Naive thymus-derived CD4-positive, alpha-beta T cell (primary cell): ENCODE measurements around the gene EMILIN2. TPM values are rescaled to one million over a fixed set of nuclear protein-coding genes. Genes with fewer than 3 reads are reported as not detected.
A peak's percentile ranks its signal among the peaks of the same experiment; 100 is the strongest.

Experiments
- ATAC-seq: fragments of 150-1000 bp; cut with Tn5 transposase; 2 replicates; pipeline ENCODE4 v1.10.0; 2021; ENCODE audit warnings: mild to moderate bottlenecking, moderate library complexity
- CTCF ChIA-PET: fragments of 350-600 bp; sonication (Branson Sonifier 250); formaldehyde crosslinking; loops from one replicate; lab custom pipeline; 2021; ENCODE audit warnings: antibody characterized with exemption; lab: Charles Lee
- POLR2A ChIA-PET: fragments of 350-600 bp; sonication (Branson Sonifier 250); formaldehyde crosslinking; loops from one replicate; lab custom pipeline; 2021; ENCODE audit warnings: antibody characterized with exemption, inconsistent platforms; lab: Charles Lee
- DNase-seq, 9 donors: peaks; one replicate each; pipeline versions ENCODE4 v3.0.0 to v3.0.0-alpha.2; 2020 to 2022; ENCODE audit warnings: mixed read lengths in 1 of 9
- H3K27ac ChIP-seq: one replicate; pipeline ENCODE4 v1.7.0; 2013; ENCODE audit warnings: mild to moderate bottlenecking, low read depth, low read length, moderate library complexity
- H3K27me3 ChIP-seq, 2 donors: one replicate each; pipeline ENCODE4 v1.7.0; 2013; ENCODE audit warnings: low read length in 2 of 2, mild to moderate bottlenecking in 2 of 2, moderate library complexity in 2 of 2; ENCODE audit not compliant: control insufficient read depth in 2 of 2, insufficient read depth in 2 of 2
- H3K36me3 ChIP-seq, 3 experiments: 1 replicate in 2 of 3; 2 replicates in 1 of 3; pipeline ENCODE4 v1.7.0; 2013; ENCODE audit warnings: low read length in 3 of 3, mild to moderate bottlenecking in 3 of 3, moderate library complexity in 1 of 3; ENCODE audit not compliant: insufficient read depth in 3 of 3, control insufficient read depth in 2 of 3
- H3K4me1 ChIP-seq, 2 donors: one replicate each; pipeline ENCODE4 v1.7.0; 2013; ENCODE audit warnings: low read length in 2 of 2, mild to moderate bottlenecking in 2 of 2, moderate library complexity in 1 of 2; ENCODE audit not compliant: control insufficient read depth in 2 of 2, insufficient read depth in 2 of 2
- H3K4me3 ChIP-seq: 2 replicates; pipeline ENCODE4 v1.7.0; 2013; ENCODE audit warnings: mild to moderate bottlenecking, low read length
- H3K9me3 ChIP-seq, 3 experiments: 1 replicate in 2 of 3; 2 replicates in 1 of 3; pipeline ENCODE4 v1.7.0; 2013; ENCODE audit warnings: low read length in 3 of 3; ENCODE audit not compliant: control insufficient read depth in 2 of 3
- H3K27ac Mint-ChIP-seq, 9 donors: one replicate each; pipeline ENCODE4 v1.8.0; 2020 to 2022; ENCODE audit warnings: mixed read lengths in 9 of 9, mild to moderate bottlenecking in 8 of 9, moderate library complexity in 5 of 9, inconsistent platforms in 2 of 9
- H3K27me3 Mint-ChIP-seq, 5 donors: one replicate each; pipeline ENCODE4 v1.8.0; 2021 to 2022; ENCODE audit warnings: mixed read lengths in 5 of 5, mild to moderate bottlenecking in 1 of 5
- H3K36me3 Mint-ChIP-seq, 5 donors: one replicate each; pipeline ENCODE4 v1.8.0; 2020 to 2022; ENCODE audit warnings: mixed read lengths in 5 of 5, mild to moderate bottlenecking in 3 of 5, inconsistent platforms in 1 of 5
- H3K4me1 Mint-ChIP-seq, 7 donors: one replicate each; pipeline ENCODE4 v1.8.0; 2020 to 2022; ENCODE audit warnings: mixed read lengths in 7 of 7, mild to moderate bottlenecking in 3 of 7, inconsistent platforms in 1 of 7
- H3K4me3 Mint-ChIP-seq, 10 donors: one replicate each; pipeline ENCODE4 v1.8.0; 2020 to 2022; ENCODE audit warnings: mild to moderate bottlenecking in 10 of 10, mixed read lengths in 10 of 10, moderate library complexity in 6 of 10, inconsistent platforms in 2 of 10
- H3K9me3 Mint-ChIP-seq, 11 donors: one replicate each; pipeline ENCODE4 v1.8.0; 2020 to 2022; ENCODE audit warnings: mixed read lengths in 11 of 11, mild to moderate bottlenecking in 4 of 11, inconsistent platforms in 1 of 11, moderate library complexity in 1 of 11
- intact Hi-C, 2 donors: fragments of 100-400 bp; cut with micrococcal nuclease; formaldehyde crosslinking; loops; one replicate each; pipeline ENCODE4 v1.15.1; 2023
- polyA plus RNA-seq, 2 donors: library from polyadenylated mRNA; unstranded; fragments of 300-500 nt; fragmentation: Illumina TruSeq; gene quantifications; one replicate each; pipeline ENCODE4 v1.2.3, GENCODE V29; 2021
- total RNA-seq, 6 experiments: library from RNA in 5 of 6; stranded (reverse) in 5 of 6; gene quantifications; 1 replicate in 5 of 6; 2 replicates in 1 of 6; pipeline ENCODE4 v1.2.3 and lab custom pipeline; 2021 to 2026

The EMILIN2 gene
- total and polyA plus RNA-seq, 7 experiments from 2014 or later = 2.9 to 51.1 (median 7.7) TPM

DNA sequence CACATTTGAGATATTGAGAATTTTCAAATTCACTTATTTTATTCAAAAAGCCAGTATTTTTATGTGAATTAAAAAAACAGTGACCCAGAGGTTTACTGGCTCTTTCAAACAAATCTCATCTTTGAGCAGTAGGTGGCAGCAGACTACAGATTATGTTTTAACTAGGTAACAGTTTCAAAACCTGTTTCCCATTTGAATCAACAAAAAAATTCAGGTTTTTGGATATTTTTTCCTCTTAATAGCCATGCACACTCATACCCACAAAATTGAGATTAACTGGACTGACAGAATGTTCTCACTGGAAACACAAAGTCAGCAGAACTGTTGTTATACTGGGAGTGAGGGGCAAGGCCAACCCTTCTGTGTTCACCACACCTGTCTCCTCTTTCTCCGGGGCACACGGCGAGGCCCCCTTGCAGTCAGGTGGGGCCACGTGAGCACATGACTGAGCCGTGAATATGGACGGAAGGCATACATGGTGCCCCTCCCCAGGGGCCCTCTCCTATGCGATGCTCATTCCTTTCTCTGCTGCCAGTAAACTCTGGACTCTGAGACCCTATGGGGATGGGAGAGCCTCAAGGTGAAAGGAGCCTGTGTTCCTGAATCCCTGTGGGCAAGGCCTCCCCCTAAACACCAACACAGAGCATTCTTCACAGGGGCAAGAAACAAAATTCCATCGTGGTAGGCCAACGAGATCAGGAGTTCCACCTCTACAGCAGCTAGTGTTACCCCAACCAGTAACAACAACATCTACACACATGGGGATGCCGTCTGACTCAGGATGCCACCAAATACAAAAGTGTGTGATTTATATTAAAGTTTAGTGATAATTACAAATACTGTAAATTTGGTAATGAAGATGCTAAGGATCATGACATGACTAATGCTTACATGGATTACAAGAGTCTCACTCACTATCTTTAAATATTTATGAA, 85.7 kb downstream of the EMILIN2 start:
- H3K4me1 Mint-ChIP-seq = peaks cover 14 to 49% (median 33%) of the 10 kb centered on the region in 7 donors
- DNase-seq (peak in 7 of 9 donors; percentile 60 to 79 (median 73)), ATAC-seq (peak; percentile 84)
- peak overlapping the region in 8 of 10 donors; percentile 1 to 30 (median 10) for H3K4me3 Mint-ChIP-seq
- peaks cover 0 to 48% (median 27%) of the 10 kb centered on the region in 5 donors for H3K36me3 Mint-ChIP-seq
- Histone ChIP-seq H3K4me3 (no peak overlapping the region), H3K4me1 (peaks cover 7 to 8% of the 10 kb centered on the region in 2 donors), H3K27me3 (no peaks in the 10 kb centered on the region), H3K9me3 (no peaks in the 10 kb centered on the region), H3K27ac (peak overlapping the region; percentile 49), H3K36me3 (peaks cover 15 to 75% (median 56%) of the 10 kb centered on the region in 3 experiments)
- H3K27ac Mint-ChIP-seq = peak overlapping the region; percentile 68 to 95 (median 89)
- H3K27me3 Mint-ChIP-seq = no peaks in the 10 kb centered on the region
- CTCF ChIA-PET = interaction anchor here (0.7 to 8.7 kb wide), 23 partner anchors 14 to 365 kb away, joined by 3 to 150 read pairs (median 5); partner anchors contain the start of gene MYL12A
- intact Hi-C loops = loop anchor here (1.0 kb wide), 8 partner anchors 18 to 734 kb away; no protein-coding TSS in a partner anchor
- no peaks in the 10 kb centered on the region for H3K9me3 Mint-ChIP-seq
- POLR2A ChIA-PET = interaction anchor here (0.6 to 3.6 kb wide), 9 partner anchors 24 to 315 kb away, joined by 3 to 29 read pairs (median 5); partner anchors contain the start of gene MYL12A

DNA sequence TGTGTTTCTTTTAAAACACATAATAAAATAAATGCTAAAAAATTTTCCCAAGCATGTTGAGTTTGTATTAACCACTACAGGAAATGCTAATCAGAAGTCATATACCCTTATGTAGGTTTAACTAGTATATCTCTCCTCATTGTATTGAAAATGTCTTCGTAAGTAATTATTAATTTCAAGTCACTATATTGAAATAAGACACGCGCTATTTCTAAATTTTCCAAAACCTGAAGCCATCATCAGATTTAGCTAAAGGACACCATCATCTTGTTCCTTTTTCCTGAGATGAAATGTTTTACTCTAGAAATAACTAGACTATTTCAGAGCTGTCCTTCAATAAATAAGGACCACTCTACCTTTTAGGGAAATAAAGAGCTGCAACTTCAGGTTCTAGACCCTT, 87.2 kb downstream of the EMILIN2 start:
- no peak for DNase-seq
- ChIA-PET POLR2A (interaction anchor here (1.7 to 3.6 kb wide), 5 partner anchors 28 to 128 kb away, joined by 5 to 29 read pairs (median 9); no protein-coding TSS in a partner anchor), CTCF (interaction anchor here (0.6 to 8.7 kb wide), 17 partner anchors 13 to 218 kb away, joined by 3 to 150 read pairs (median 6); no protein-coding TSS in a partner anchor)
- peaks cover 0 to 52% (median 25%) of the 10 kb centered on the region in 5 donors for H3K36me3 Mint-ChIP-seq
- no peaks in the 10 kb centered on the region for H3K27me3 Mint-ChIP-seq
- Histone ChIP-seq H3K4me3 (no peak overlapping the region), H3K9me3 (no peaks in the 10 kb centered on the region), H3K27me3 (no peaks in the 10 kb centered on the region), H3K27ac (peak overlapping the region; percentile 7), H3K36me3 (peaks cover 0 to 75% (median 45%) of the 10 kb centered on the region in 3 experiments), H3K4me1 (peaks cover 7 to 8% of the 10 kb centered on the region in 2 donors)
- no peak overlapping the region for H3K4me3 Mint-ChIP-seq
- H3K9me3 Mint-ChIP-seq = no peaks in the 10 kb centered on the region
- peaks cover 14 to 49% (median 33%) of the 10 kb centered on the region in 7 donors for H3K4me1 Mint-ChIP-seq
- ATAC-seq = no peak
- intact Hi-C loops = no loop called here
- H3K27ac Mint-ChIP-seq = peak overlapping the region in 6 of 9 donors; percentile 12 to 95 (median 88)

DNA sequence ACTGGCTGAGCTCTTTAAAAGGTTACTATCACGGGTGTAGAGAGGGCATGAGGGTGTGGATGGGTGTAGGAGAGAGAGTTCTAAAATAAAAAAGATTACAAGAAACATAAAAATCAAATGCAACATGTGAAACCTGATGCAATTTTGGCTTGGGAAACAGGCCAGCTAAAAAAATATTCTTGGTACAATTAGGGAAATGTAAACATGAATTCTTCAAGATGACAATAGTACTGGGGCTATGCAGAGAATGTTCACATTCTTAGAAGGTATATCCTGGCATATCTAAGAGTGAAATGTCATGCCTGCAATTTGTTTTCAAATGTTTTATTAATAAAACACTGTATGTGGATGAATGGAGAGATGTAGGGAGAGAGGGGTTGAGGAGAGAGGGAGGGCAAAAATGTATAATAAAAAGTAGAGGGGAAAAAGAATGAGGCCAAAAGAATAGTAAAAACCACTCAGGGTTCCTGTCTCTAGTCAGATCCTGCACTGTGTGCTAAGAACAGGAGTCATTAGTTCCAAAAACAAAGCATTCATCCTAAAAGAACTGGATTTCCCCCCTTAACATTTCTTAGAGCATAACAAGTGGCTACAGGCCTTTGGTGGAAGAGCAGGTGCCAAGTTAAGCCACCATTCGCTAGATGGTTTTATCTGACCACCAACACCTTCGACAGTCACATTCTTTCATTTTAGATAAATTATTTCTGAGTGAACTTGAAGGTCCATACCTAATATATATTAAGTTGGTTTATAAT, 88.8 kb downstream of the EMILIN2 start:
- POLR2A ChIA-PET = interaction anchor here (0.8 to 3.6 kb wide), 5 partner anchors 21 to 127 kb away, joined by 3 to 29 read pairs (median 5); no protein-coding TSS in a partner anchor
- no peak for ATAC-seq
- peaks cover 7 to 8% of the 10 kb centered on the region in 2 donors for H3K4me1 ChIP-seq
- no peaks in the 10 kb centered on the region for H3K27me3 Mint-ChIP-seq
- no peaks in the 10 kb centered on the region for H3K9me3 ChIP-seq
- H3K4me3 Mint-ChIP-seq = no peak overlapping the region
- H3K4me1 Mint-ChIP-seq = peaks cover 14 to 49% (median 36%) of the 10 kb centered on the region in 7 donors
- peaks cover 0 to 73% (median 39%) of the 10 kb centered on the region in 3 experiments for H3K36me3 ChIP-seq
- H3K27ac ChIP-seq = peak overlapping the region; percentile 15
- intact Hi-C loops = no loop called here
- CTCF ChIA-PET = interaction anchor here (1.2 to 8.7 kb wide), 5 partner anchors 15 to 193 kb away, joined by 4 to 150 read pairs (median 7); no protein-coding TSS in a partner anchor
- no peak for DNase-seq
- no peaks in the 10 kb centered on the region for H3K9me3 Mint-ChIP-seq
- H3K27ac Mint-ChIP-seq = peak overlapping the region; percentile 4 to 95 (median 73)
- no peaks in the 10 kb centered on the region for H3K27me3 ChIP-seq
- H3K4me3 ChIP-seq = no peak overlapping the region
- H3K36me3 Mint-ChIP-seq = peaks cover 0 to 44% (median 23%) of the 10 kb centered on the region in 5 donors

GRCh38 chr18:2939317-2939716, 92.5 kb downstream of the EMILIN2 start:
- Histone ChIP-seq H3K36me3 (peaks cover 0 to 54% (median 22%) of the 10 kb centered on the region in 3 experiments), H3K4me3 (no peak overlapping the region), H3K27me3 (no peaks in the 10 kb centered on the region), H3K9me3 (no peaks in the 10 kb centered on the region), H3K4me1 (no peaks in the 10 kb centered on the region), H3K27ac (no peak overlapping the region)
- Mint-ChIP-seq H3K4me1 (peaks cover 8 to 56% (median 33%) of the 10 kb centered on the region in 7 donors), H3K9me3 (no peaks in the 10 kb centered on the region), H3K36me3 (peaks cover 0 to 40% (median 13%) of the 10 kb centered on the region in 5 donors), H3K27ac (peak overlapping the region in 5 of 9 donors; percentile 48 to 75 (median 64)), H3K4me3 (no peak overlapping the region), H3K27me3 (no peaks in the 10 kb centered on the region)
- no peak for DNase-seq
- POLR2A ChIA-PET = interaction anchor here (0.5 to 1.9 kb wide), 5 partner anchors 21 to 186 kb away, joined by 3 to 10 read pairs (median 6); no protein-coding TSS in a partner anchor
- intact Hi-C loops = no loop called here
- ATAC-seq = no peak
- CTCF ChIA-PET = interaction anchor here (0.8 to 3.3 kb wide), 7 partner anchors 11 to 306 kb away, joined by 3 to 17 read pairs (median 6); no protein-coding TSS in a partner anchor

DNA sequence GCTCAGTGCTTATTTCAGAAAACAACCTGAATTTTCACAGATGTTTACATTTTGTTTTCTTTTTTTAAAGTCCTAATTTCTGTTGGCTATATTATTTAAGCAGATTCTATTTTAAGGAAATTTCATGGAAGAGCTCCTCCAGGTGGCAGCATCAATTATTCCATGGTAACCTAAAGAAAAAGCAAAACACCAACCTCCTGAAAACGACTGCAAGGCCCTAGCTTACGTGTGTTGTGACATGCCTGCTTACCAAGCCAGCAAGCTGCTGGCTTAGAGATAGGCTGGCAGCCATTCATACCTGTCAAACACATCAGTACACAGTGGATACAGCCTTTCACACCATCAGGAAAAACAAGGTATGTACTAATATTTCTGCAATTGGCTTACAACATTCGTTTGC, 101.2 kb downstream of the EMILIN2 start:
- Mint-ChIP-seq H3K36me3 (peaks cover 19 to 56% (median 46%) of the 10 kb centered on the region in 5 donors), H3K4me1 (peaks cover 16 to 81% (median 66%) of the 10 kb centered on the region in 7 donors), H3K9me3 (no peaks in the 10 kb centered on the region), H3K27ac (peak overlapping the region in 5 of 9 donors; percentile 19 to 74 (median 35)), H3K4me3 (no peak overlapping the region), H3K27me3 (no peaks in the 10 kb centered on the region)
- no peak for ATAC-seq
- Histone ChIP-seq H3K9me3 (no peaks in the 10 kb centered on the region), H3K36me3 (peaks cover 18 to 37% (median 25%) of the 10 kb centered on the region in 3 experiments), H3K27ac (no peak overlapping the region), H3K4me3 (no peak overlapping the region), H3K27me3 (no peaks in the 10 kb centered on the region), H3K4me1 (peaks cover 3 to 24% of the 10 kb centered on the region in 2 donors)
- CTCF ChIA-PET = interaction anchor here (0.5 to 6.4 kb wide), 12 partner anchors 11 to 181 kb away, joined by 3 to 49 read pairs (median 4); no protein-coding TSS in a partner anchor
- intact Hi-C loops = loop anchor here in 1 of 2 donors (1.0 kb wide), 1 partner anchor 8 kb away; no protein-coding TSS in a partner anchor
- no peak for DNase-seq
- POLR2A ChIA-PET = interaction anchor here (0.7 to 5.3 kb wide), 7 partner anchors 15 to 114 kb away, joined by 3 to 45 read pairs (median 6); no protein-coding TSS in a partner anchor
